ENCODE data around the gene MLPH. TPM values are rescaled to one million over a fixed set of nuclear protein-coding genes. Genes with fewer than 3 reads are reported as not detected.

Gene MLPH
- total and polyA plus RNA-seq, 2 of the 13 experiments (the other 11 are each of a cell fraction or from before 2014, with no cell fraction given), result 0.12 TPM; not detected in 1

DNA sequence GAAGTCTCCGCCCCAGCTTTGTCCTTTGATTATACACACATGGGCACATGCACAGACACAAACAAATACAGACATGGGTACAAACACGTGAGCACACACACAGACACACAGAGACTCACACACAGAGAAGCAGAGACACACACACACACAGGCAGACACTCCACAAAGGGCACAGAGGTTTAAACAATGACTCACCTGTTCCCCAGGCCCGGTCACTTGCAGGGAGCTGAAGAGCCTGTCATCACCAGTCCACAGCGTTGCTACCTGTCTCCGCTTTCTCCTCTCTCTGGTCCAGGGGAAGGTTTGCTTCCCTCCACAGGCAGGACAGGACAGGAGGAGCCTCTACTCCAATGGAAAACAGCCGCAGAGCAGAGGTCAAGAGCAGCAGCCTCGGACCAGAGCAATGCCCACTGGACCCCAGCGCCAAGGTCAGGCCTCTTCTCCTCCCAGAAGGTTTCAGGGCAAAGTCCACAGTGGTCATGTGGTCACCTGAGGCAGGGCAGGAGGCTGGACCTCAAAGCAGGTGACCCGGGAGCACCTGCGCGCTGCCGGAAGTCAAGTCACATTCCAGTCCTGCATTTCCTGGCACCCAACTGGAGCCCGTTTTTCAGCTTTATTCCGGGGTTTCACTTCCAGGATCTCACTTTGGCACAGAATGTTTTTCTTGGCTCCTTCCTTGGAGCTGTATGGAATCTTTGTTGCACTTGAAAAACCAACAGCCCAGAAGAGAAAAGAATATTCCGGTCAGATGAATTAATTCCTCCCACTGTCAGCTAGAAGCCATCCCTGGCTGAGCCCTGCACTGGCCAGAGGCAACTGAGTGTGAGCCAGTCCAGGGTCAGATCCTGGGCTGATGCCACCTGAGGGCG is 103.5 kb downstream of the MLPH start, which contains the start of gene RAB17 (continued):
- no peak for TF ChIP-seq ZNF512 (CRISPR knock-in tag; IDR thresholded peaks at IDR 0.05)
- TF ChIP-seq SSRP1 (CRISPR knock-in tag; IDR thresholded peaks at IDR 0.05), result peak; percentile 80; the same call in 1 of the 2 replicates
- no peak for TF ChIP-seq RBM39 (IDR thresholded peaks at IDR 0.05; ENCODE audit: low read depth, low read length, poor library complexity, severe bottlenecking)
- peak; percentile 49; the same call in 1 of the 2 replicates for TF ChIP-seq ZNF547 (CRISPR knock-in tag; IDR thresholded peaks at IDR 0.05)
- TF ChIP-seq, protein P1, sequence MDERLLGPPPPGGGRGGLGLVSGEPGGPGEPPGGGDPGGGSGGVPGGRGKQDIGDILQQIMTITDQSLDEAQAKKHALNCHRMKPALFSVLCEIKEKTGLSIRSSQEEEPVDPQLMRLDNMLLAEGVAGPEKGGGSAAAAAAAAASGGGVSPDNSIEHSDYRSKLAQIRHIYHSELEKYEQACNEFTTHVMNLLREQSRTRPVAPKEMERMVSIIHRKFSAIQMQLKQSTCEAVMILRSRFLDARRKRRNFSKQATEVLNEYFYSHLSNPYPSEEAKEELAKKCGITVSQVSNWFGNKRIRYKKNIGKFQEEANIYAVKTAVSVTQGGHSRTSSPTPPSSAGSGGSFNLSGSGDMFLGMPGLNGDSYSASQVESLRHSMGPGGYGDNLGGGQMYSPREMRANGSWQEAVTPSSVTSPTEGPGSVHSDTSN (CRISPR knock-in tag; IDR thresholded peaks at IDR 0.05), result peak; percentile 60; the same call in 1 of the 2 replicates
- TF ChIP-seq, protein P2, sequence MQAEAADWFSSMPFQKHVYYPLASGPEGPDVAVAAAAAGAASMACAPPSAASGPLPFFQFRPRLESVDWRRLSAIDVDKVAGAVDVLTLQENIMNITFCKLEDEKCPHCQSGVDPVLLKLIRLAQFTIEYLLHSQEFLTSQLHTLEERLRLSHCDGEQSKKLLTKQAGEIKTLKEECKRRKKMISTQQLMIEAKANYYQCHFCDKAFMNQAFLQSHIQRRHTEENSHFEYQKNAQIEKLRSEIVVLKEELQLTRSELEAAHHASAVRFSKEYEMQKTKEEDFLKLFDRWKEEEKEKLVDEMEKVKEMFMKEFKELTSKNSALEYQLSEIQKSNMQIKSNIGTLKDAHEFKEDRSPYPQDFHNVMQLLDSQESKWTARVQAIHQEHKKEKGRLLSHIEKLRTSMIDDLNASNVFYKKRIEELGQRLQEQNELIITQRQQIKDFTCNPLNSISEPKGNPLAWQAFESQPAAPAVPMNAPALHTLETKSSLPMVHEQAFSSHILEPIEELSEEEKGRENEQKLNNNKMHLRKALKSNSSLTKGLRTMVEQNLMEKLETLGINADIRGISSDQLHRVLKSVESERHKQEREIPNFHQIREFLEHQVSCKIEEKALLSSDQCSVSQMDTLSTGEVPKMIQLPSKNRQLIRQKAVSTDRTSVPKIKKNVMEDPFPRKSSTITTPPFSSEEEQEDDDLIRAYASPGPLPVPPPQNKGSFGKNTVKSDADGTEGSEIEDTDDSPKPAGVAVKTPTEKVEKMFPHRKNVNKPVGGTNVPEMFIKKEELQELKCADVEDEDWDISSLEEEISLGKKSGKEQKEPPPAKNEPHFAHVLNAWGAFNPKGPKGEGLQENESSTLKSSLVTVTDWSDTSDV (CRISPR knock-in tag; IDR thresholded peaks at IDR 0.05), result 0 out of 2 replicates have a peak, but pooled peaks have one; percentile 16
- 0 out of 2 replicates have a peak, but pooled peaks have one; percentile 15 for TF ChIP-seq SNAPC5 (CRISPR knock-in tag; IDR thresholded peaks at IDR 0.05; ENCODE audit: borderline replicate concordance)
- no peak for TF ChIP-seq SIN3B (IDR thresholded peaks at IDR 0.05; ENCODE audit: low read length)
- TF ChIP-seq, protein P3, sequence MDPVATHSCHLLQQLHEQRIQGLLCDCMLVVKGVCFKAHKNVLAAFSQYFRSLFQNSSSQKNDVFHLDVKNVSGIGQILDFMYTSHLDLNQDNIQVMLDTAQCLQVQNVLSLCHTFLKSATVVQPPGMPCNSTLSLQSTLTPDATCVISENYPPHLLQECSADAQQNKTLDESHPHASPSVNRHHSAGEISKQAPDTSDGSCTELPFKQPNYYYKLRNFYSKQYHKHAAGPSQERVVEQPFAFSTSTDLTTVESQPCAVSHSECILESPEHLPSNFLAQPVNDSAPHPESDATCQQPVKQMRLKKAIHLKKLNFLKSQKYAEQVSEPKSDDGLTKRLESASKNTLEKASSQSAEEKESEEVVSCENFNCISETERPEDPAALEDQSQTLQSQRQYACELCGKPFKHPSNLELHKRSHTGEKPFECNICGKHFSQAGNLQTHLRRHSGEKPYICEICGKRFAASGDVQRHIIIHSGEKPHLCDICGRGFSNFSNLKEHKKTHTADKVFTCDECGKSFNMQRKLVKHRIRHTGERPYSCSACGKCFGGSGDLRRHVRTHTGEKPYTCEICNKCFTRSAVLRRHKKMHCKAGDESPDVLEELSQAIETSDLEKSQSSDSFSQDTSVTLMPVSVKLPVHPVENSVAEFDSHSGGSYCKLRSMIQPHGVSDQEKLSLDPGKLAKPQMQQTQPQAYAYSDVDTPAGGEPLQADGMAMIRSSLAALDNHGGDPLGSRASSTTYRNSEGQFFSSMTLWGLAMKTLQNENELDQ (CRISPR knock-in tag; IDR thresholded peaks at IDR 0.05; ENCODE audit: borderline replicate concordance), result no peak
- TF ChIP-seq, protein P4, sequence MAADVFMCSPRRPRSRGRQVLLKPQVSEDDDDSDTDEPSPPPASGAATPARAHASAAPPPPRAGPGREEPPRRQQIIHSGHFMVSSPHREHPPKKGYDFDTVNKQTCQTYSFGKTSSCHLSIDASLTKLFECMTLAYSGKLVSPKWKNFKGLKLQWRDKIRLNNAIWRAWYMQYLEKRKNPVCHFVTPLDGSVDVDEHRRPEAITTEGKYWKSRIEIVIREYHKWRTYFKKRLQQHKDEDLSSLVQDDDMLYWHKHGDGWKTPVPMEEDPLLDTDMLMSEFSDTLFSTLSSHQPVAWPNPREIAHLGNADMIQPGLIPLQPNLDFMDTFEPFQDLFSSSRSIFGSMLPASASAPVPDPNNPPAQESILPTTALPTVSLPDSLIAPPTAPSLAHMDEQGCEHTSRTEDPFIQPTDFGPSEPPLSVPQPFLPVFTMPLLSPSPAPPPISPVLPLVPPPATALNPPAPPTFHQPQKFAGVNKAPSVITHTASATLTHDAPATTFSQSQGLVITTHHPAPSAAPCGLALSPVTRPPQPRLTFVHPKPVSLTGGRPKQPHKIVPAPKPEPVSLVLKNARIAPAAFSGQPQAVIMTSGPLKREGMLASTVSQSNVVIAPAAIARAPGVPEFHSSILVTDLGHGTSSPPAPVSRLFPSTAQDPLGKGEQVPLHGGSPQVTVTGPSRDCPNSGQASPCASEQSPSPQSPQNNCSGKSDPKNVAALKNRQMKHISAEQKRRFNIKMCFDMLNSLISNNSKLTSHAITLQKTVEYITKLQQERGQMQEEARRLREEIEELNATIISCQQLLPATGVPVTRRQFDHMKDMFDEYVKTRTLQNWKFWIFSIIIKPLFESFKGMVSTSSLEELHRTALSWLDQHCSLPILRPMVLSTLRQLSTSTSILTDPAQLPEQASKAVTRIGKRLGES (CRISPR knock-in tag; IDR thresholded peaks at IDR 0.05; ENCODE audit: borderline replicate concordance), result no peak
- TF ChIP-seq JUN (CRISPR knock-in tag; IDR thresholded peaks at IDR 0.05), result peak; percentile 85
- no peak for TF ChIP-seq ZNF720 (CRISPR knock-in tag; IDR thresholded peaks at IDR 0.05)
- TF ChIP-seq, protein P5, sequence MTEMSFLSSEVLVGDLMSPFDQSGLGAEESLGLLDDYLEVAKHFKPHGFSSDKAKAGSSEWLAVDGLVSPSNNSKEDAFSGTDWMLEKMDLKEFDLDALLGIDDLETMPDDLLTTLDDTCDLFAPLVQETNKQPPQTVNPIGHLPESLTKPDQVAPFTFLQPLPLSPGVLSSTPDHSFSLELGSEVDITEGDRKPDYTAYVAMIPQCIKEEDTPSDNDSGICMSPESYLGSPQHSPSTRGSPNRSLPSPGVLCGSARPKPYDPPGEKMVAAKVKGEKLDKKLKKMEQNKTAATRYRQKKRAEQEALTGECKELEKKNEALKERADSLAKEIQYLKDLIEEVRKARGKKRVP (CRISPR knock-in tag; IDR thresholded peaks at IDR 0.05), result peak in 1 of 2 experiments; percentile 49; a peak in 1 of 4 replicates
- TF ChIP-seq ZNF501 (CRISPR knock-in tag; IDR thresholded peaks at IDR 0.05), result peak; percentile 96
- peak; percentile 98 for TF ChIP-seq ZNF747 (CRISPR knock-in tag; IDR thresholded peaks at IDR 0.05; ENCODE audit: borderline replicate concordance)
